Lower lobe of right lung (tissue), 2 donors: ENCODE results near the gene FECH. TPM values are rescaled to one million over a fixed set of nuclear protein-coding genes. Genes with fewer than 3 reads are reported as not detected.
A peak's percentile ranks its signal among the peaks of the same experiment; 100 is the strongest.
"Not testable (repeated sequence)": the region's sequence is repeated elsewhere in the genome, so short reads cannot be mapped to it uniquely, and the experiment has no call there.

Experiments used
- ATAC-seq, 2 donors: fragments of 200-7000 bp; cut with Tn5 transposase; one replicate each; pipeline ENCODE4 v1.9.1; 2020 to 2022; ENCODE audit warnings: mild to moderate bottlenecking in 2 of 2, moderate library complexity in 2 of 2
- DNase-seq: peaks from one replicate; pipeline ENCODE4 v3.0.0-alpha.2; 2020
- H3K27ac ChIP-seq: fragments of 200-600 bp; one replicate; pipeline ENCODE4 v1.8.0; 2022
- H3K27me3 ChIP-seq: fragments of 200-600 bp; one replicate; pipeline ENCODE4 v1.8.0; 2022; ENCODE audit warnings: low read depth
- H3K36me3 ChIP-seq: fragments of 200-600 bp; one replicate; pipeline ENCODE4 v1.8.0; 2022; ENCODE audit warnings: mild to moderate bottlenecking
- H3K4me1 ChIP-seq: fragments of 200-600 bp; one replicate; pipeline ENCODE4 v1.8.0; 2022
- H3K4me3 ChIP-seq: fragments of 200-600 bp; one replicate; pipeline ENCODE4 v1.8.0; 2022; ENCODE audit warnings: mild to moderate bottlenecking
- H3K9me3 ChIP-seq: fragments of 200-600 bp; one replicate; pipeline ENCODE4 v1.8.0; 2022
- intact Hi-C: fragments of 100-400 bp; cut with DNase I; formaldehyde crosslinking; loops from one replicate; pipeline ENCODE4 v1.11.0; 2022
- total RNA-seq: library from RNA; stranded (reverse); fragmentation: NEBNext Ultra II Directional; extraction: Animal tissue kit (Norgen Biotek cat#: 25700); gene quantifications from one replicate; pipeline ENCODE4 v1.2.1, GENCODE V29; 2021
- TF ChIP-seq, protein P1 (sequence below): fragments of 200-600 bp; IDR thresholded peaks from one replicate; pipeline ENCODE4 v1.8.0; 2022; ENCODE audit warnings: antibody characterized with exemption, mild to moderate bottlenecking
- donor health status: DM: no; HTN: yes; CAD: no; lungs with severe emphysema.

The FECH gene
- total RNA-seq, 1 donor from 2014 or later, result 25.7 TPM

- intact Hi-C loops, result no loop called here
- DNase-seq (no peak), ATAC-seq (no peak)
- no peak overlapping the region for H3K4me3 ChIP-seq
- no peaks in the 10 kb centered on the region for H3K4me1 ChIP-seq
- no peaks in the 10 kb centered on the region for H3K9me3 ChIP-seq
- no peaks in the 10 kb centered on the region for H3K27me3 ChIP-seq
- H3K36me3 ChIP-seq, result no peaks in the 10 kb centered on the region
- TF ChIP-seq, protein P1, sequence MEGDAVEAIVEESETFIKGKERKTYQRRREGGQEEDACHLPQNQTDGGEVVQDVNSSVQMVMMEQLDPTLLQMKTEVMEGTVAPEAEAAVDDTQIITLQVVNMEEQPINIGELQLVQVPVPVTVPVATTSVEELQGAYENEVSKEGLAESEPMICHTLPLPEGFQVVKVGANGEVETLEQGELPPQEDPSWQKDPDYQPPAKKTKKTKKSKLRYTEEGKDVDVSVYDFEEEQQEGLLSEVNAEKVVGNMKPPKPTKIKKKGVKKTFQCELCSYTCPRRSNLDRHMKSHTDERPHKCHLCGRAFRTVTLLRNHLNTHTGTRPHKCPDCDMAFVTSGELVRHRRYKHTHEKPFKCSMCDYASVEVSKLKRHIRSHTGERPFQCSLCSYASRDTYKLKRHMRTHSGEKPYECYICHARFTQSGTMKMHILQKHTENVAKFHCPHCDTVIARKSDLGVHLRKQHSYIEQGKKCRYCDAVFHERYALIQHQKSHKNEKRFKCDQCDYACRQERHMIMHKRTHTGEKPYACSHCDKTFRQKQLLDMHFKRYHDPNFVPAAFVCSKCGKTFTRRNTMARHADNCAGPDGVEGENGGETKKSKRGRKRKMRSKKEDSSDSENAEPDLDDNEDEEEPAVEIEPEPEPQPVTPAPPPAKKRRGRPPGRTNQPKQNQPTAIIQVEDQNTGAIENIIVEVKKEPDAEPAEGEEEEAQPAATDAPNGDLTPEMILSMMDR, result no peak
- H3K27ac ChIP-seq, result no peak overlapping the region
Observed at GRCh38 chr18:57533868-57534510, 52.5 kb downstream of the FECH start.

- Histone ChIP-seq H3K36me3 (no peaks in the 10 kb centered on the region), H3K27me3 (no peaks in the 10 kb centered on the region), H3K4me1 (no peaks in the 10 kb centered on the region), H3K4me3 (no peak overlapping the region), H3K9me3 (no peaks in the 10 kb centered on the region), H3K27ac (no peak overlapping the region)
- intact Hi-C loops, result no loop called here
- DNase-seq (no peak), ATAC-seq (no peak)
- TF ChIP-seq, protein P1, result no peak
Observed at GRCh38 chr18:57533006-57533867, 53.3 kb downstream of the FECH start.

DNA sequence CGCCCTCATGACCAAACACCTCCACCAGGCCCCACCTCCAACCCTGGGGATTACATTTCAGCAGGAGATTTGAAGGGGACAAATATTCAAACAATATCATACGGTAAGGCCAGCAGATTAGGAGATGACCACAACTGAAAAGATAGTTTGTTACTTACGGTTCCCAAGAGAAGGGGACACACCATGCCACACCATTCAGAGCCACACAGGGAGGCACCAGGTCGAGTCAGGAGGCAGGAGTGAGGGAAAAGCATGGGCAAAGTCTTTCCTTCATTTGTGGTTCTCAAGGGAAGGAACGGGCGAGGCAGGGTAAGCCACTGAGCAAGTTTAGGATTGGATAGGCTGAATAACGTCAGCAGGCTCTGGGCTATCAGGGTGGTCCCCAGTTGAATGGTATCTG is 57.4 kb downstream of the FECH start:
- Histone ChIP-seq H3K27ac (no peak overlapping the region), H3K27me3 (no peaks in the 10 kb centered on the region), H3K4me1 (no peaks in the 10 kb centered on the region), H3K36me3 (no peaks in the 10 kb centered on the region), H3K4me3 (no peak overlapping the region), H3K9me3 (no peaks in the 10 kb centered on the region)
- intact Hi-C loops, result no loop called here
- DNase-seq (no peak), ATAC-seq (no peak)
- TF ChIP-seq, protein P1, result no peak

DNA sequence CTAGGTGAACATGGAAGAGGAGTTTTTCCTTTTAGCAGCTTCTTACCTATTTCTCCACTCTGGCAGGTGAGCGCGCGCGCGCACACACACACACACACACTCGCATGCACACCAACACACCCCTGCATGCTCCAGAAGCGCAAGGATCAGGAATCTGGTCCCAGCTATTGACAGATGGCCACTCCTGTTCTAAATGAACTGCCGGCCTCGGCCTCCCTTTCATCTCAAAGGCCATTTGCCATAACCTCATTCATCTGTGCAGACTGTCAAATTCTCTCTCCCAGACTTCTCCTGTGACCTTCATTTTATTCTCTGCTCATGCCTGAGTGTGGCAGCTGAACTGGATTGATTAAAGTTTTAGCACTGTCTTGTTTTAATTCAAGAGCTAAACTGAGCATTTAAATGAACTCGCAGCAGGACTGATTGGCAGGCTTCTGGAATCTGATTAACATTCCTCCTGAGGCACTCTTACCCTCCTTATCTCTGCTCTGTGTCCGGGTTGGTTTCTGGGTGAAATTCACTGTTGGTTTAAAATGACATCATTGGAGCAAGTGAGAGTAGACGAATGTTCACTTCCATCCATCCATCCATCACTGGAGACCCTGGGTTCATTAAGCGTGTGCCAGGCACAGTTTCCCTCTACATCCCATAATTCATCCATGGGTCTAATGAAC is 58.8 kb downstream of the FECH start:
- H3K4me1 ChIP-seq, result no peaks in the 10 kb centered on the region
- H3K27ac ChIP-seq, result no peak overlapping the region
- H3K27me3 ChIP-seq, result no peaks in the 10 kb centered on the region
- H3K9me3 ChIP-seq, result no peaks in the 10 kb centered on the region
- intact Hi-C loops, result no loop called here
- H3K4me3 ChIP-seq, result no peak overlapping the region
- TF ChIP-seq, protein P1, result no peak
- no peaks in the 10 kb centered on the region for H3K36me3 ChIP-seq
- no peak for DNase-seq
- ATAC-seq, result no peak

DNA sequence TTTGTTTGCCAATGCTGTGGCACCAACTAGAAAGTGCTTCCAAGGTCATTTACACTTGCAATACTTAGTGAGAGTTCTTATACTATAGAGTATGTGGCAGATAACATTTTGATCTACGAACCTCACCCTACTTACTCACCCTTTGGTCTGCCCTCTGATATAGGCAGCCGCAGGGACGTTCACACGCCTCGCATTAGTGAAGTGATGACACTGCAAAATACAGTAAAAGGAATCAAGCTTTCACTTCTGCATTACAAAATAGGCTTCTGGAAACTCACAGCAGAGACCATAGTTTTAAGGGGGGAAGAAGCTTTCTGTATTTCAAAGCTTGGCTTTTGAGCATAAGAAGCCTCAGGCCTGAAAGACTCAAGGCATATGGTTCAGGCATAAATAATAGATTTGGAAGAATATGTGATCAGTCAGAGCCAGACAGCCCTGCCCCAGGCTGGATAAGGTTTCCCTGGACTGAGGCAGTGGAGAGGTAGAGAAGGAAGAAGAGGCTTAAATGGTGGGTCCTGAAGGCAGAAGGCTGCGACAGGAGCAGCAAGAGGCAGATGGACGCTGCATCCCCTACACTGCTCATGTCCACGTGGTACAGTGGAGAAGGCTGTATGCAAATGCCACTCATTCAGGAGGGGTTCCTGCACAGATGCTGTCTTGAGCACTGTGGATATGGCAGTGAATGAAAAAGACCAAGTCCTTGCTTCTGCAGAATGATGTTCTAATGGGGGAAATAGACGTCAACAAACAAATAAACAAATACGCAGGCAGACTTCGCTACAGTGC is 63.1 kb downstream of the FECH start:
- Histone ChIP-seq H3K36me3 (no peaks in the 10 kb centered on the region), H3K9me3 (no peaks in the 10 kb centered on the region), H3K27ac (no peak overlapping the region), H3K27me3 (no peaks in the 10 kb centered on the region), H3K4me1 (no peaks in the 10 kb centered on the region), H3K4me3 (no peak overlapping the region)
- DNase-seq, result no peak
- intact Hi-C loops, result no loop called here
- TF ChIP-seq, protein P1, result no peak
- ATAC-seq, result peak; percentile 68 to 73

- H3K4me1 ChIP-seq, H3K27me3 ChIP-seq, H3K9me3 ChIP-seq, H3K27ac ChIP-seq, intact Hi-C loops, H3K36me3 ChIP-seq, DNase-seq, ATAC-seq, H3K4me3 ChIP-seq: not testable (repeated sequence)
Observed at GRCh38 chr18:57522348-57522747, 64.2 kb downstream of the FECH start.
